ENCODE results near the gene NKX6-2.
"Not testable (repeated sequence)": the region's sequence is repeated elsewhere in the genome, so short reads cannot be mapped to it uniquely, and the experiment has no call there.

The NKX6-2 gene

DNA sequence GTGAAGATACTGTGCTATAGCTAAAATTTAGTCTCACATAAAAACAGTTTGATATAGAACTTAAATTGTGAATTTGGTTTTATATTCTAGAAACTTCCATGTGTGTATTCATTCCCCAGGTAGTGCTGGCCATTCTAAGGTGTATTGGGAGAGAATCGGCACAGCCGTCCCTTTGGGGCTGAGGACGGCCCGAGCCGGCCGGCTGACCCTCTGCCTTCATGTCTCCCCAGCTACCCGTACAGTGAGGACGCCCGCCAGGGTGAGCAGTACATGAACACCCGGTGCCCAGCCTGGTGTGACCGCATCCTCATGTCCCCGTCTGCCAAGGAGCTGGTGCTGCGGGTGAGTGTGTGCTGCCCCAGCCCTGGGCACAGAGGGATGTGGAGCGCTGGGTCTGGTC lies 8.5 kb downstream of the NKX6-2 start:
- DNase-seq = no peak

DNA sequence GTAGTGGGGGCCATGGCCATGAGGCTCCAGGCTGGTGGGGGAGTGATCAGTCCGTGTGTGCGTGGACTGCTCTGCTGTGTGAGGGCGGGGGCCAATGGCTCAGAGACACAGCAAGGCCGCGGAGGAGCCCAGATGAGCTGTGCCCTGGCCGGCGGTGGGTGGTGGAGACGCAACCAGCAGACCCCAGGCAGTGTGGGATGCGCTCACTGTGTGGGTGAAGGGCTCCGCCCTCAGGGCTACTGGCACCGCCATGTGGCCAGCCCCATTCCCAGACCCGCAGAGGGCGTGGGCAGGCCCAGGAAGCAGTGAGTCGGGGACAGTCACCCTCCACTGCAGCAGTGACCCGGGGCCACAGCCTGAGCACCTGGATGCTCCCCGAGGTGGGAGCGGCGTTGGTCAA lies 9.1 kb downstream of the NKX6-2 start:
- DNase-seq = no peak

DNA sequence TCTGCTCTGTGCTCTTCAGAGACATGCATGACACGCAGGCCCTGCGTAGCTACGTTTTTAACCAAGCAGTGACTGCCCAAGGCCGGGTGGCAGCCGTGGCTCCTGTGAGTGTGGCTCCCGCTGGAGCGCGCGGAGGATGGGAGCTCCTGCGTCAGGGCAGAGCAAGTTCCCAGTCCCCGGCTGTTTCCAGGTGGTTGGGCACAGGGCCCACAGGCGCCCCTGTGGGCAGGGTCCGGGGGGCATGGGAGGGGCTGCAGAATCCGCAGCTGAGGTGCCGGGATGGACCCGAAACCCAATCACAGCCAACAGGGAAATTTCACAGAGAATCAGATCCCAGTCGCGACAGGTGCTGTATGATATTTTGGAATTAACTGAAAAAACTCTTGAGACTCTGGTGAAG lies 9.8 kb downstream of the NKX6-2 start:
- no peak for DNase-seq

DNA sequence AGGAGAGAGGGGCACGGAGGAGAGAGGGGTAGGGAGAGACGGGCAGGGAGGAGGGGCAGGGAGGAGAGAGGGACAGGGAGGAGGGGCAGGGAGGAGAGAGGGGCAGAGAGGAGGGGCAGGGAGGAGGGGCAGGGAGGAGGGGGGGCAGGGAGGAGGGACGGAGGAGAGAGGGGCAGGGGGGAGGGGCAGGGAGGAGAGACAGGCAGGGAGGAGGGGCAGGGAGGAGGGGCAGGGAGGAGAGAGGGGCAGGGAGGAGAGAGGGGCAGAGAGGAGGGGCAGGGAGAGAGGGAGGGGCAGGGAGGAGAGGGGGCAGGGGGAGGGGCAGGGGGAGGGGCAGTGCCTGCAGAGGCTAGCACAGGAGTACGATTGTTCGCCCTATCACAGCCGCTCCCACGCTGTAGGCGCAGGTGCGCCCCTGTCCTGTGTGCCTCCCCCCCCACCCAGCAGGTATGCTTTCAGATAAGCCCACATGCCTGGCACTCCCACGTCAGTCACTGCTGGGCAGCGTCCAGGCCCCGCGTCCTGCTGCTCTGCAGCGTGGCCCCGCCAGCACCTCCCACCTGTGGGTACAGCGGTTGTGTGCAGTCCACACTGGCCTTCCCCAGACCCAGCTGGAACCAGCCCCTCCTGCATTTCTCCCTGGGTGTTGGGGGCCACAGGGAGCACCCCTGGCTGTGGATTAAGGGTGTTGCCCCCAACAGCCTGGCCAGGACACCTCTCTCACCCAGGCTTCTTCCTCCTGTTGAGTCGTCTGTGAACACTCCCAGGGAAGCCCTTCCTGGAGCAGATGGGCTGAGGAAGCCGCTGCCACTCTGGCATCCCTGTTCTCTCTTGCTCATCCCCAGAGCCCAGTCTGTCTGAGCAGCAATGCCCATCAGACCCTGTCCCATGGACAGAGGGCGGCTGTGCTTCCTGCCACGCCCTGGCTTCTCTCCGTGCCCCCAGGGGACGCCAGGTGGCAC lies 10.8 kb downstream of the NKX6-2 start:
- no peak for DNase-seq

DNA sequence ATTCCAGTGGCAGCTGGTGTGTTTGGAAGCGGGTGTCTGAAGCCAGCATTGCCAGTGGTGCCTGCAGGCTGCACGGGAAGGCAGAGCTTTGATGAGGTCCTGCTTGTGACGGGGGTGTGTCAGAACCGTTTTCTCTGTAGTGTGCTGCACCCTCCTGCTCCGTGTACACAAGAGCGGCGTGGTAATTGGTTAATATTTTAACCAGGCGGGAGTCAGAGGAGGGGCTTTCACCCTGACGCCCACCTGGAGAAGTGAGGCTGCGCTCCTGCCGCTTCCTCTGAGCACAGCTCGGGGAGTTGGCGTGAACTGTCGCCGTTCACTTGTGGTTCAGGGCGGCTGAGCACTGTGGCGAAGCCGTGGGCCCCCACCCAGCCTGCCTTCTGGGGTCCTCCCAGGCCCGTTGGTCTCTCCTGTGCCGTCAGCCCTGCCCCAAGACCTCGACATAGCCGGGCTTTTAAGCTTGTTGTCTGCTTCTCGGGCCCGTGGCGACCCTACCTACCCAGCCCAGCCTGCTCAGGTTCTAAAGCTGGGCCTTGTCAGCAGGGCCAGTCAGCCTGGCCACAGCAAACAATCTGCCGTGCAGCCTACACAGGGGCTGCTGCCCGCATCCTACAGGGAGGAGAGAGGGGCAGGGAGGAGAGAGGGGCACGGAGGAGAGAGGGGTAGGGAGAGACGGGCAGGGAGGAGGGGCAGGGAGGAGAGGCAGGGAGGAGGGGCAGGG lies 11.6 kb downstream of the NKX6-2 start:
- no peak for DNase-seq

DNA sequence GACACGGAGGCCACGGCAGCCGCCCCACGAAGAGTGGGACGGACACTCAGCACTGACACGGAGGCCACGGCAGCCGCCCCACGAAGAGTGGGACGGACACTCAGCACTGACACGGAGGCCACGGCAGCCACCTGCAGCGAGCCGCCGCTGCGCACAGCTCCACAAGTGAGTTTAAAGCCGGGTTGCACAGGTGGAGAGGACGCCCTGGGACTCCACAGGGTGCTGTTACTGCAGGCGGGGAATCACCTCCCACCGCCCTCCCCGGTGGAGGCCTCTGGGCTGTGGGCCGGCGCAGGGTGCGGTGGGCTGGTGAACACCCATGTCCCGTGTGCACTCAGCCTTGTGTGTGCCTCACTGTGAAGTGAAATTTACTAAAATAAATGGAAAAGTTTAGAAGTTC lies 13.1 kb downstream of the NKX6-2 start:
- DNase-seq = not testable (repeated sequence)

DNA sequence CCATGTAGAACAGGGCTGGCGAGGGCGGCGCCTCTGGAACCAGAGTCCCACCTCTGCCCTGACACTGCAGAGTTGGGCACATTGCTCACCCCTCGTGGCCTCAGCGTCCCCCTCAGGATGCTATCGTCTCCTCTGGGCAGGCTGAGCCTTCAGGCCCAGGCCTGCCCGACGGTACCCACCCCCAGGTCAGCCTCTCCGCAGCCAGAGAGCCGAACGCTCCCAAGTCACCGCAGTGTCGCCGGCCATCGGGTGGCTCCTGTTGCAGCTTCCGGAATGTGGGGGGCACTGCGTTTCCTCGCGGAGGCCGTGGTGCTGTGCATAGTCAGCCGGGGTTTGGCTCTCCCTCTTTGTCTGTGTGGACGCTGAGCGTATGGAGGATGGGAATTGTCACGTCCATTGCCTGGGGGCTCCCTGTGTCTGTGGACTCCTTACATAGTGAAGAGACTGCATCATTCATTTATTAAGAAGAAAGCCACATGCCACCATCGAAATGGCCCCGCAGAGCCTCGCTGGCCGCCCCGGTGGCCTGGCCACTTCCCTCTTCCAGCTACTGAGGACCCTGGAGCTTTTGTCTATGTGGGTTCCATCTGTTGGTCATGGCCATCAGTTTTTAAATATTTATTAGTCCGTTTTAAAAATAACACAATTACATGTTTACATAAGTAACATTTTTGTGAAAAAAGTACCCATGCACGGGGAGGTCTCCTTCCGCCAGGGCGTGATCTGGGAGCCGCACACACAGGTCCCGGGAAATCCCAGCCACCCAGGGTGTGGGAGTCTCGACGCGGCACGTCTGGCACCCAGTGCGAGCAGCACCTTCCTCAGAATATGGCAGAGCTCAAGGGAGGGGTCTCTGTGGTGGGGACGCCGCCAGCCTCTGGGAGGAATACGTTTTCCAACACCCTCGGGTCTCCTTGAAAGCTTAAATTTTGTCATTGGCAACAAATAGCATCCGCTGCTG lies 15.6 kb downstream of the NKX6-2 start:
- DNase-seq = no peak

DNA sequence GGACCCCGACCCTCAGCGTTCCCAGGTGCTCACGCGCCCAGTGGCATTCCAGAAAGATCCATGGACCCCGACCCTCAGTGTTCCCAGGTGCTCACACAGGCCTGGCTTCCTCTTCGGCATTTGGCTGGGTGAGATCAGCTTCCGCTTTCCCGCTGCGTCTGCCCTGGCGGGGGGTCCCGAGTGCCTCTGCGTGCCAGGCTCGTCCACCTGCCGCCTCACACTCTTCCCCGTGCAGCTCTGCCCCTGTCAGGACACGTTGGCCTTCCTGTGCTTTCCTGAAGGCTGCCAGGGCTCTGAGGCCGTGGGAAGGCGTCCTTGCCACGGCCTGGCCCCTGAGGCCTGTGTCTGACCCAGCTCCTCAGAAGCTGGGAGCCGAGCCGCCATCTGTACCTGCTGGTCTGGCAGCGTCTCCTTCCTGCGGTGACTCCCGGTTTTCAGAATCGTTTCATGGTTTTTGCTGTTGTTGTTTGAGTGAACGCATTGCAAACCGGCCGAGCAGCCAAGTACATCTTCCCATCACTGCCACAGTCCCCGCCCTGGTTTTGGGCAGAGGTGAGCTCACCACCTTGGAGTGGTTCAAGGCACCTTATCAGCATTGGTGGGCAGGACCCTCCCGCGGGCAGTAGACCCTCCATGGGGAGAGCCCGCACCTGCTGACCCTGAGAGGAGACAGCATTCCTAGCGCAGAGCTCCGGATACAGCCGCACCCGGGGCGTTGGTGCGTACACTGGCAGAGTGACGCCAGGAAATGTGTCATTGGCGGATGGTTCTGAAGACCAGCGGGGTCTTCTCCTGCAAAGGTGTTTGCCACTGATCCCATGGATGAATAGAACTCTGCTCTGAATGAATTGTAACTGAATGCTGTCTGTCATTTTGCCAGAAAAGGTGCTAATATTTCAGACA lies 17.4 kb downstream of the NKX6-2 start:
- DNase-seq = no peak

DNA sequence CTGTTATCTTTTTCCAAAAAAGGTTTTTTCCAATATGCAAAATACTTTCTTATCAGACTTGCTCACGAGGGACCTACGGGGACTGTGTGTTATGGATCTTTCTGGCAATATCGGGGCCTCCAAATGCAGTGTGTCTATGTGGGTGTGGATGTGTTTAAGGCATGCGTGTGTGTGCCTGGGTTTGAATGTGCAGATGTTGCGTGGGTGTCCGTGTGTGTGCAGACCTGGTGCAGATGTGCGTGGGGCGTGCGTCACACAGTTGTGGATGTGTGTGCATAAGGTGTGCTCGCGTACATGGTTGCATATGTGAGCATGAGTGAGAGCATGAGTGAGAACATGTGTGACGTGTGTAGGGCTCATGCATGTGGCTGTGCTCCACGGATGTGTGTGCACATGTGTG lies 19.7 kb downstream of the NKX6-2 start:
- no peak for DNase-seq

DNA sequence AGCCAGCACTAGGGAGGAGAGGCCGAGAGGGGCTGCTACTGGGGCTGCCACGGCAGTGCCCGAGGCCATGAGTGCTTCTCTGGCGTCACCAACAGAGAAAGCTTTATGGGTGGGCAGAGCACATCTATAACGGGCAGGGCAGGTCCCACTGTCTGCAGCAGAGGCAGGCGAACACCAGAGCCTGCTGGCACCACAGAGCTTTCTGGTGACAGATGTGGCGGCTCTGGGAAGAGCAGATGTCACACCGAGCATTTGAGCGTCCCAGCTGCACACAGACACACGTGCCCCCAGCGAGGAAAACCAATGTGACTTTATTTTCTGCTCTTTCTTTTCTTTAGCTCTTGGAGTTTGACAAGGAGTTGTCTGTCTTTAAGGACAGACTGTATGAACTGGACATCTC lies 20.5 kb downstream of the NKX6-2 start:
- DNase-seq = no peak

DNA sequence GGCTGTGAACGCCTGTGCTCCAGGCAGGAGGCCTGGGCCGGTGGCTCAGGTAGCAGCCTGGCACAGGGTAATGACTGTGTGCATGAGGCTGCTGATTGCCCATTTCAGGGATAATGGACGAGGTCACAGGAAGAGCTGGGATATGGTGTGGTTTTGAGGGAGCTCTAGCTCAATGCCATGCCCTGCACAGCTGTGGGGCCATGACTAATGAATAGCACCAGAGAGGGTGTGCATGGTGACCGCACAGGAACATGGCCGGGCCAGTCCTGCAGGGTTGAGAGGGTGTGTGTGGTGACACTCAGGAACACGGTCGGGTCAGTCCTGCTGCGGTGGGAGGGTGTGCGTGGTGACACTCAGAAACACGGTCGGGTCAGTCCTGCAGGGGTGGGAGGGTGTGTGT lies 21.8 kb downstream of the NKX6-2 start:
- DNase-seq = no peak

DNA sequence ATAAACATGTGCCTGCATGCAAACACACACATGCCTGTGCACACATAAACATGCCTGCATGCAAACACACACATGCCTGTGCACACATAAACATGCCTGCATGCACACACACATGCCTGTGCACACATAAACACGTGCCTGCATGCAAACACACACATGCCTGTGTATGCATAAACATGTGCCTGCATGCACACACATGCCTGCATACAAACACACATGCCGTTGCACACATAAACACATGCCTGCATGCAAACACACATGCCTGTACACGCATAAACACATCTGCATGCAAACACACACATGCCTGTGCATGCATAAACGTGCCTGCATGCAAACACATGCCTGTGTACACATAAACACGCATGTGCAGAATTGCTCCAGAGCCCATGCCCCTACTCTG lies 22.4 kb downstream of the NKX6-2 start:
- DNase-seq = no peak

DNA sequence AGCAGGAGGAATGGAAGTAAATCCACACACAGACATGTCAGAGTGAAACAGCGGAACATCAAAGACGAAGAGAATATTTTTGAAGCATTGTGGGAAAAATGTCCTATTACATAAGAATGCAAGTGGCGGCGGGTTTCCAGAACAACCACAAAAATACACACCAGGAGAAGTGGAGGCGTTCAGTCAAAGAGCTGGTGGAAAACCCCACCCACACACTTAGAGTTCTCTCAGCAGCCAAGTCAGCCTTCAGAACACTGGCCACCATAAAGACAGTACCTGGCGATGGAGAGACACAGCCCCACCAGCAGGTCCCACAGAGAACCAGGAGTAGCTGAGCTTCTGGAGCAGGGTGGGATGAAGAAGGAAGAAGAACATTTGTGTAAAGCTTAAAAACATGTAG lies 23.7 kb downstream of the NKX6-2 start:
- DNase-seq = no peak

DNA sequence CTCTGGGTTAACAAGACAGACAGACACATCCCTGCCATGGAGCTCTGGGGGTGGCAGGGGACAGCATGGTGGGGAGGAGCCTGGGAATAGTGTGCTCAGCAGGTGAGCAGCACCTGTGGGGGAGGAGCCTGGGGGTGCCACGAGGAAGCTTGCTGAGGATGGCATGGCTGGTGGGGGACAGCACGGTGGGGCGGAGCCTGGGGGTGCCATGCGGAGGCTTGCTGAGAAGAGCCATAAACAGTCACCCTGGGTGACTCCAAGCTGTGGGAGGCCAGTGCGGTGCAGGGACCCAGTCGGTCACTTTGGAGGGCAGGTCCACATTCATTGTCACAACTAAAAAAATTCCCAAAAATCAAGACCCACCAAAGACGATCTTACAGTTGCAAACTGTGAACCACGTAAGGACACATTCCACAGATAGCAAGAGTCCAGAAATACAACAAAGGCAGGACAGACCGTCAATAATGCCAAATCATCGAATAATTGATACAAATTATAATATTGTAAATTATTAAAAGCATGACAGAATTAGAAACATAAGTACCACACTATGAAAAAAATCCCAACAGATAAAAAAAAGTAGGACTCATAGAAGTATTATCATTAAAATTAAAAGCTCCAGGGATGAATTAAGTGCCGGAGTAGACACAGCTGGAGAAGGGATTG lies 24.4 kb downstream of the NKX6-2 start:
- DNase-seq = no peak

DNA sequence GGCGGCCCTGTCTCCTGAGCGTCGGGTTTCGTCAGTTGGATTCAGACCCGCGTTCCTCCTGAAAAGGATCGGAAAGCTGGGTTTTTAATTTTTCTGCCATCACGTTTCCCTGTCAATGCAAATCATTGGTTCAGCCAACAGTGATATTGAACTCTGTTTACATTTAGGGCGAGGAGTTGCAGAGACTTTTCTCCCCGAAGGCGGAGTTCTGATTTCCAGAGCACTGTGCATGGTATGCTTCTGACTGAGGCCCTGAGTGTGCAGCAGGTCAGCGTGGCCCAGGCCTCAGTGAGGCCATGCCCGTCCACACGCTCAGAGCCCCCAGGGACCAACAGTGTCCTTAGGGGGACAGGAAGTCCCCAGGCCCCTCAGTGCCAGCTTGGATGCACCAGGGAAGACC lies 27.1 kb downstream of the NKX6-2 start:
- no peak for DNase-seq

DNA sequence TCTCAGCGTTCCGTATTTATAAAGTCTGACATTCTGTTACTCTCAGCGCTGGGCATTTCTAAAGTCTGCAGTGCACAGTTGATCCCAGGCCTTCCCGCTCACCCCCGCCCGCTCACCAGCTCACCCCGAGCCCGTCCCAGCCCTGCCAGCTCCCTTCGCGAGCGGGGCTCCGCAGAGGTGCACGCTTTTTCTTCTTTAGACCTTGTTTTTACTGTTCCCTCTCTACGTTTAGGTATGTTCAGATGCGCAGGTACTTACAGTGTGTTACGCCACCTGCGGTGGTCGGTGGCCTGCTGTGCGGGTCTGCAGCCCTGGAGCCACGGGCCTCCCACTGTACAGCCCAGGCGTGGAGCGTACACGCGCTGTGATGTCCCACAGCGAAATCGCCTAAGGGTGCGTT lies 28.8 kb downstream of the NKX6-2 start:
- DNase-seq = no peak

DNA sequence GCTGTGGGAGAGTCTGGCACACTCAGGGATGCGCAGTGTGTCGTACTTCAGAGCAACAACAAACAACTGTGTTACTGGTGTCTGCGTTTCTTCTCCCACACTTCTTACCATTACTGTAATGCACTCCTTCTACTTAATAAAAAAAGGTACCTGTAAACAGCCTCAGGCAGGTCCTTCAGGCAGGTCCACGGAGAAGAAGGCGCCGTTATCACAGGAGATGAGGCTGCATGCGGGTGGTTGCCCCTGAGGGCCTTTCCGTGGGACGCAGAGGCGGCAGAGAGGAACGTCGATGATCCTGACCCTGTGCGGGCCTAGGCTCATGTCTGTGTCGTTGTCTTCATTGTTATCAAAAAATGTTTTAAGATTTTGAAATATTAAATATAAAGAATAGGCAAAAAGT lies 29.4 kb downstream of the NKX6-2 start:
- DNase-seq = no peak

DNA sequence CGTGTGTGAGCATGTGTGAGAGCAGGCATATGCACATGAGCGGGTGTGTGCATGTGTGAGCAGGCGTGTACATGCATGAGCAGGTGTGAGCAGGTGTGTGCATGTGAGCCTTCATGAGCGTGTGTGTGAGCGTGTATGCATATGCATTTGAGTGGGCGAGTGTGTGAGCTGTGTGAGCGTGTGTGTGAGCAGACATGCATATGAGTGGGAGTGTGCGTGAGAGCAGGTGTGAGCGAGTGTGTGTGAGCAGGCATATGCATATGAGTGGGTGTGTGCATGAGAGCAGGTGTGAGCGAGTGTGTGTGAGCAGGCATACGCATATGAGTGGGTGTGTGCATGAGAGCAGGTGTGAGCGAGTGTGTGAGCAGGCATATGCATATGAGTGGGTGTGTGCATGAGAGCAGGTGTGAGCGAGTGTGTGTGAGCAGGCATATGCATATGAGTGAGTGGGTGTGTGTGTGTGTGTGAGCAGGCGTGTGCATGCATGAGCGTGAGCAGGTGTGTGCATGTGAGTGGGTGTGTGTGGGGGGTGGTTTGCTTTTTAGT lies 30.7 kb downstream of the NKX6-2 start:
- no peak for DNase-seq

DNA sequence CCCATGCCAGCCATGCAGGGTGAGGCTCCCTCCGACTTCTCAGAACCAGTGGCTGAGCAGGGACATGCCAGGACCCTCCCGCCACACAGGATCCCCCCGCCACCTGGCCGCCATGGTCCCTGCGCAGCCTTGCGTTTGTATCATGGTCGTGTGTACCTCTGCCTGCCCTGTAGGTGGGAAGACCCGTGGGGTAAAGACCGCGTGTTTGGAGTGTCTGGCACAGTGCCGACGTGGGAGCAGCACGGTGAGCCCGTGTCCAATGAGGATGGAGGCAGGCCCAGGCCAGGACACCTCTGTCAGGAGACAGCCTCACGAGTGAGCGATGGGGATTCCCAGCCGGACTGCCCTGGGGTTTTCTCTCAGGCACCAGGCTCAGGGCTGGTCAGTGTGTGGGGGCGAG lies 31.9 kb downstream of the NKX6-2 start:
- no peak for DNase-seq

DNA sequence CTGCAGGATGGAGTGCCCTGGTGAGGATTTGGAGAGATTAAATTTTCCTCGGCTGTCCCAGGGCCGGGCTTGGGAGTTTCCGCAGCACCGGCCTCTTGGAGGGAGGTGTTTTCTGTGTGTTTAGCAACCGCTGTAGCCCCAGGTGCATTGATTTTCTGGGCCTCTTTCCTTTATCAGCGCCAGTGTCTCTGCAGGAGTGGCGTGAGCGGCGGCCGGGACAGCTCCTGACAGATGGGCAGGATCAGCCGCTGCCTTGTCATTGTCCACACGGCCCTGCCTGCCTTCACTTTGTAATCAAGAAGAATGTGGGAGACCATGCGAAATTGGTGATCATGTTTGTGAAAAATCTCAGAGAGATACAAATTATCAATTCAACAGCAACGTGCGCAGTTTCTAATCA lies 32.4 kb downstream of the NKX6-2 start:
- no peak for DNase-seq

DNA sequence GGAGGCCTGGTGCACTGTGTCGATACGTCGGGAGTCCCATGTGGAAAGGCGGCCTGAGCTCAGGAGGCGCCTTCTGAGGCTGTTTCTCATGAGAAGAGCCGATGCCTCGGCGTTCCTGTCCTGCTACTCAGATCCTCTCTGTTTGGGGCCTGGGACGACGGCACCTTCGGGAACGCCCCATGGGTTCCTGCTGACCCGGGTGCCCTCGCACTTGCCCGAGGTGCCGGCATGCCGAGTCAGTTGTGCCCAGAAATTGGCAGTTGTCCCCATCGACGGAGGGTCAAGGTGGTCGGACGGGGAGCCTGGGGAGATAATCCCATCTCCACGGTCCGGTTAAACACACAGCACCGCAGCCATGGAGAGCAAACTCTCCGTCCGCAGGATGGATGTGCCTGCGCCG lies 33.0 kb downstream of the NKX6-2 start:
- DNase-seq = no peak
